DMS79 treated with DMSO at 0.1 percent for 48 hours (cell line): Measurements from ENCODE around the gene PITX2.

ENCODE experiments used
- DNase-seq: peaks from one replicate; lab custom pipeline; 2025; lab: John Stamatoyannopoulos, UW

The PITX2 gene

GRCh38 chr4:110624398-110624780 is 1.5 kb upstream of the PITX2 start:
- no peak for DNase-seq

- DNase-seq = no peak
Measured at GRCh38 chr4:110623718-110624397, 981 bp upstream of the PITX2 start.

- no peak for DNase-seq
Measured at GRCh38 chr4:110621839-110622751, 782 bp downstream of the PITX2 start.

- no peak for DNase-seq
Measured at GRCh38 chr4:110621328-110621812, 1.5 kb downstream of the PITX2 start.

GRCh38 chr4:110620691-110621327 is 2.1 kb downstream of the PITX2 start:
- DNase-seq = no peak

GRCh38 chr4:110620322-110620690 is 2.6 kb downstream of the PITX2 start:
- no peak for DNase-seq

GRCh38 chr4:110619463-110620247 is 3.2 kb downstream of the PITX2 start:
- no peak for DNase-seq

DNA sequence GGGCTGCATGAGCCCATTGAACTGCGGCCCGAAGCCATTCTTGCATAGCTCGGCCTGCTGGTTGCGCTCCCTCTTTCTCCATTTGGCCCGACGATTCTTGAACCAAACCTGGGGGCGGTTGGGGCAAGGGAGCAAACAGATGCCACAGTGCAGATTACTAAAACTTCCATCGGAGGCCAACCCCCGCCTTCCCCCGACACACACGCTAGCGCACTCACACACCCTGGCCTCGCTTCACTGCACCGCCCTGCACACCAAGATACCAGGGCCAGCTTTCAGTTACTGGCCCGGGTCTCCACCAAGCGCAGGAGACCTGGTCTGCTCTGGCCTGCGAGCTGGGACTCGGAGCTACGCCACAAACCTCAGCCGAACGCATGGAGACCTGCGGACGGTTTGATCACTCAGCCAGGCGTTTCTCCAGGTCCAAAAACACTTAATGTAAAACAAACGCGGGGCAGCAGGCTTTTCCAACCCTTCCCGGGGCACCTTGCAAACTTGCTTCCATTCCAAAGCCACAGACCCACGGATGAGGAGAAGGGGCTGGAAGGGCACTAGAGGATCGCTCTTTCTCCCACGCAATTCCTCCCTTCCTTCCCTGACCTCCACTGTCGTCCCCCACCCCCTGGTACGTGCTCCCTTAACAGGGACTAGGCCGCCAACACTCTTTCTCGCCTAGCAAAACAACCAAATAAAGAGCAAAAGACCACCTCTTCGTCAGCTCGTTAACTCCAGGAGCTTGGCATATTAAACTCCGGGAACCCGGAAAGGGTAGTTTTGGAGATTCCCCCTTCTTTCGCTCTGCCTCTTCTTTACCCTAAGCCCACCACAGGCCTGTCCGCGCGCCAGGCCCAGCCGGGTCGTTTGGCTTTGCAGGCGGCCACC is 4.1 kb downstream of the PITX2 start:
- no peak for DNase-seq

DNA sequence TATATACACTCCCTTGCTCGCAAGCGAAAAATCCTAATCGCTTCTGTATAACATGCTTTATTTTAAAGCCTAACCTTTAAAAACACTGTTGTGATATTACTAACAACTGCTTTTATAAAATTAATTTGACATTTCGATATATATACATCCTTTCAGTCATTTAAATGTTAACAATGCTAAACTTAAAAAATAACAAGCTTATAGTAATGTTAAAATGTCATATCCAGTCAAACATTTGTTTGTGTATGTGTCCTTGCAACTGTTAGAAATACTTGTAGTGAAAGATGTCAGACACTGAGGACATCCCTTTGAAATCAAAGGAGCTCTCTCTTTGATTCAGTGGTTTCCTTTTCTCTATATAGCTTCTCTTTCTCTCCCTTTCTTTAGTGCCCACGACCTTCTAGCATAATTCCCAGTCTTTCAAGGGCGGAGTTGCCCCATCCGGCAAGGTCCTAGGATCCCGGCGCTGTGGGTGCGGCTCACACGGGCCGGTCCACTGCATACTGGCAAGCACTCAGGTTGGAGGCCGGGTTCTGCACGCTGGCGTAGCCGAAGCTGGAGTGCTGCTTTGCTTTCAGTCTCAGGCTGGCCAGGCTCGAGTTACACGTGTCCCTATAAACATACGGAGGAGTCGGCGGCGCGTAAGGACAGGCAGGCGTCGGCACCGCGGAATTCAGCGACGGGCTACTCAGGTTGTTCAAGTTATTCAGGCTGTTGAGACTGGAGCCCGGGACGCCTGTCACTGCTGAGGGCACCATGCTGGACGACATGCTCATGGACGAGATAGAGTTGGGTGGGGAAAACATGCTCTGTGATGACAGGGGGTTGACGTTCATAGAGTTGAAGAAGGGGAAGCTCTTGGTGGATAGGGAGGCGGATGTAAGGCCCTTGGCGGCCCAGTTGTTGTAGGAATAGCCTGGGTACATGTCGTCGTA is 5.0 kb downstream of the PITX2 start:
- no peak for DNase-seq

- DNase-seq = no peak
Measured at GRCh38 chr4:110617075-110617640, 5.7 kb downstream of the PITX2 start.

- DNase-seq = no peak
Measured at GRCh38 chr4:110616238-110617074, 6.4 kb downstream of the PITX2 start.

GRCh38 chr4:110615353-110616237 is 7.3 kb downstream of the PITX2 start:
- no peak for DNase-seq

GRCh38 chr4:110614976-110615352 is 7.9 kb downstream of the PITX2 start:
- DNase-seq = no peak

- no peak for DNase-seq
Measured at GRCh38 chr4:110614173-110614963, 8.5 kb downstream of the PITX2 start.

DNA sequence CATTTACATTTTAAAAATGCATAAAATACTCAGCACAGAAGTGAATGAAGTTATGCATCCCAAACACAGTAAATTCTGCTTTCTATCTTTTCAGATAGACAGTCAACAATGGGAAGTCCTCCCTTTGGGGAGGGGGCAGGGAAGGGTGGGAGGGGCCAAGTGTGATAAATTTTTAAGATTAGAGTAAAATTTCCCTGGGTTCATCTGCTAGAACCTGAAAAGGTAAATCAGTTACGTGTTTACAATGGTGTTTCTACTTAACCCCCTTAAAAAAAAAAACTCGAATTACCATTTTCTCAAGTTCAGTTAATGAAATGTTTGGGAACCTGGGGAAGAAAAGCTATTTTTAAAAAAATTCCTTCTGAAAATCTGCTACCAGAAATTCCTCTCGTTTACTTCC is 9.1 kb downstream of the PITX2 start:
- no peak for DNase-seq

DNA sequence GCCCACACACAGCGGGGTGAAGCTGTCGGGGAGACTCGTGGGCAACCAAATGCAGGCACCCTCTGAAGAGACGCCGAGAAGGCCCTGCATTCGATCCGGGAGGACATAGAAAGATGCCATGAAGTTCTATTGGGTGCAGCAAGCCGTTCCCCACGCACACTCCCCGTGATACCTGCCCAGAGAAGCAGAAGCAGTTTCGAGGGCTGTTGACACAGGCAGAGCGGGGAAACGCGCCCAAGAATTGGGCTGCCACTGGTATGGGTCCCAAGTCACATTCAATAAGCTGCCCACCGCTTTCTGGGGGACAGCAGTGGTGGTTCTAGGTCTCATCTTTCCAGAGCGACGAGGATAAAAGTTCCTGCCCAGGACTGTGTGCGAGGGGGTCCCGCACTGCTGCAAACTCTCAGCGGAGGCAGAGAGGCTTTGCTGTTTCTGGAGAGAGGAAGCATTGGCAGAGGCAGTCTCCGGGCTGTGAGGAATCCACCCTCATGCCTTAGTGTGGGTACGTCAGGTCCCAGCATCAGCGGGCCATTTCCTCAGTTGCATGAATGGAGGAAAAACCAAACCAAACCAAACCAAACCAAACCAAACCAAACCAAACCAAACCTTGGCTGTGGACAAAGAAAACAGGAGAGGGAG is 10.1 kb downstream of the PITX2 start:
- DNase-seq = no peak
